Measurements from ENCODE around the gene CDPF1. TPM values are rescaled to one million over a fixed set of nuclear protein-coding genes. Genes with fewer than 3 reads are reported as not detected.

Gene CDPF1
- total and polyA plus RNA-seq, 2 of the 13 experiments (the other 11 are each of a cell fraction or from before 2014, with no cell fraction given) = 5.2 to 8.1 TPM

DNA sequence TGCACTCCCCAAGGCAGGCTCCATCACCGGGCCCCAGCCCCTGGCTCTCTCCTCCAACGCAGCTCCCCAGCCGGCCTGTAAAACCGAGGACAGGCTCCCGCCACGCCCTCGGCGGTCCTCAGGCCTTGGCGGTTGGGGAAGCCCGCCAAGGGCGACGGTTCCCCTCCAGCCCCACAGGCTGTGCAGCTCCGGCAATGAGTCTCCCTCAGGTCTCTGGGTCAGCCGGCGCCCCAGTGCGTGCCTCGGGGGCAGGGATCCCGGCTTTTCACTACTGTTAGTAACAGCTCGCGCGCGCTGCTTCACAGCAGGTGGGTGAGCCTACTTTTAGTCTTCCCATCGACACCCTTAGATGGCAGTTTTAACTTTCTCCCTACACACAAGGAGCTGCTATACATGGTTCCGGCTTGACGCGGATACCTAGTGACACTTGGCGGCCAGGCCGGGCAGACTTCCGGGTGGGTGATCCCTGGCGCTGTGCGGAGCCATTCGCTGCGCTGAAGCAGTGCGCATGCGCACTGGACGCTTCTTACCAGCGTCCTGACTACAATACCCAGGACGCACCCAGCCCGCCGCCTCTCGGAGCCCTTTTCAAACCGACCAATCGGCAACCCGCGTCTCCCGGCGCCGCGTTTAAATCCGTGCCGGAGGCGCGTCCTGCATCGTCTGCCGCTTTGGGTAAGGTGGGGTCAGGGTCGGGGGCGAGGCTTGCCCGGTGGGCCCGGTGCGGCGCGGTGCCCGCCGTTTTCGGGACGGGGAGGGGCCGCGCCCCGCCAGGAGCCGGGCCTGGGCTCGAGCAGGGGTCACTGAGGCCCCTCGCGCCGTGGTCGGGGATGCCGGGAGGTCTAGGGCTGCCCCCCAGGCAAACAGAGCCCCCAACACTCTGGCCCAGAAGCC, 46.4 kb upstream of the CDPF1 start, which contains the start of gene GTSE1 (continued):
- TF ChIP-seq, protein P1, sequence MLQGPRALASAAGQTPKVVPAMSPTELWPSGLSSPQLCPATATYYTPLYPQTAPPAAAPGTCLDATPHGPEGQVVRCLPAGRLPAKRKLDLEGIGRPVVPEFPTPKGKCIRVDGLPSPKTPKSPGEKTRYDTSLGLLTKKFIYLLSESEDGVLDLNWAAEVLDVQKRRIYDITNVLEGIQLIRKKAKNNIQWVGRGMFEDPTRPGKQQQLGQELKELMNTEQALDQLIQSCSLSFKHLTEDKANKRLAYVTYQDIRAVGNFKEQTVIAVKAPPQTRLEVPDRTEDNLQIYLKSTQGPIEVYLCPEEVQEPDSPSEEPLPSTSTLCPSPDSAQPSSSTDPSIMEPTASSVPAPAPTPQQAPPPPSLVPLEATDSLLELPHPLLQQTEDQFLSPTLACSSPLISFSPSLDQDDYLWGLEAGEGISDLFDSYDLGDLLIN (CRISPR knock-in tag; IDR thresholded peaks at IDR 0.05; ENCODE audit: borderline replicate concordance) = no peak
- TF ChIP-seq IKZF4 (CRISPR knock-in tag; IDR thresholded peaks at IDR 0.05; ENCODE audit: borderline replicate concordance, low read depth, not compliant biosample characterization) (peak; percentile 8), ZMYM2 (CRISPR knock-in tag; IDR thresholded peaks at IDR 0.05) (no peak), TAF1 (CRISPR knock-in tag; IDR thresholded peaks at IDR 0.05) (peak; percentile 66), SSRP1 (CRISPR knock-in tag; IDR thresholded peaks at IDR 0.05) (no peak), ZNF468 (CRISPR knock-in tag; IDR thresholded peaks at IDR 0.05) (peak; percentile 98; the same call in 1 of the 2 replicates), FOXC1 (CRISPR knock-in tag; IDR thresholded peaks at IDR 0.05; ENCODE audit: borderline replicate concordance) (peak; percentile 87), NR2F6 (IDR thresholded peaks at IDR 0.05) (no peak), NR2F6 (CRISPR knock-in tag; IDR thresholded peaks at IDR 0.05) (no peak), DMAP1 (CRISPR knock-in tag; IDR thresholded peaks at IDR 0.05) (peak; percentile 55; the same call in 1 of the 2 replicates), ZBTB7A (CRISPR knock-in tag; IDR thresholded peaks at IDR 0.05) (peak; percentile 42; the same call in 1 of the 2 replicates), ZNF7 (CRISPR knock-in tag; IDR thresholded peaks at IDR 0.05) (no peak), HNF4G (IDR thresholded peaks at IDR 0.05; ENCODE audit: borderline replicate concordance, low read depth, low read length) (no peak), HNF4G (CRISPR knock-in tag; IDR thresholded peaks at IDR 0.05; ENCODE audit: borderline replicate concordance, low read depth) (no peak), ZNF224 (CRISPR knock-in tag; IDR thresholded peaks at IDR 0.05) (no peak), JARID2 (CRISPR knock-in tag; IDR thresholded peaks at IDR 0.05; ENCODE audit: insufficient replicate concordance) (no peak), HOXA3 (CRISPR knock-in tag; IDR thresholded peaks at IDR 0.05) (no peak), SMAD1 (CRISPR knock-in tag; IDR thresholded peaks at IDR 0.05; ENCODE audit: borderline replicate concordance, low read depth) (no peak)
- TF ChIP-seq, protein P2, sequence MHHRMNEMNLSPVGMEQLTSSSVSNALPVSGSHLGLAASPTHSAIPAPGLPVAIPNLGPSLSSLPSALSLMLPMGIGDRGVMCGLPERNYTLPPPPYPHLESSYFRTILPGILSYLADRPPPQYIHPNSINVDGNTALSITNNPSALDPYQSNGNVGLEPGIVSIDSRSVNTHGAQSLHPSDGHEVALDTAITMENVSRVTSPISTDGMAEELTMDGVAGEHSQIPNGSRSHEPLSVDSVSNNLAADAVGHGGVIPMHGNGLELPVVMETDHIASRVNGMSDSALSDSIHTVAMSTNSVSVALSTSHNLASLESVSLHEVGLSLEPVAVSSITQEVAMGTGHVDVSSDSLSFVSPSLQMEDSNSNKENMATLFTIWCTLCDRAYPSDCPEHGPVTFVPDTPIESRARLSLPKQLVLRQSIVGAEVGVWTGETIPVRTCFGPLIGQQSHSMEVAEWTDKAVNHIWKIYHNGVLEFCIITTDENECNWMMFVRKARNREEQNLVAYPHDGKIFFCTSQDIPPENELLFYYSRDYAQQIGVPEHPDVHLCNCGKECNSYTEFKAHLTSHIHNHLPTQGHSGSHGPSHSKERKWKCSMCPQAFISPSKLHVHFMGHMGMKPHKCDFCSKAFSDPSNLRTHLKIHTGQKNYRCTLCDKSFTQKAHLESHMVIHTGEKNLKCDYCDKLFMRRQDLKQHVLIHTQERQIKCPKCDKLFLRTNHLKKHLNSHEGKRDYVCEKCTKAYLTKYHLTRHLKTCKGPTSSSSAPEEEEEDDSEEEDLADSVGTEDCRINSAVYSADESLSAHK (CRISPR knock-in tag; IDR thresholded peaks at IDR 0.05; ENCODE audit: borderline replicate concordance) = no peak
- TF ChIP-seq, protein P3, sequence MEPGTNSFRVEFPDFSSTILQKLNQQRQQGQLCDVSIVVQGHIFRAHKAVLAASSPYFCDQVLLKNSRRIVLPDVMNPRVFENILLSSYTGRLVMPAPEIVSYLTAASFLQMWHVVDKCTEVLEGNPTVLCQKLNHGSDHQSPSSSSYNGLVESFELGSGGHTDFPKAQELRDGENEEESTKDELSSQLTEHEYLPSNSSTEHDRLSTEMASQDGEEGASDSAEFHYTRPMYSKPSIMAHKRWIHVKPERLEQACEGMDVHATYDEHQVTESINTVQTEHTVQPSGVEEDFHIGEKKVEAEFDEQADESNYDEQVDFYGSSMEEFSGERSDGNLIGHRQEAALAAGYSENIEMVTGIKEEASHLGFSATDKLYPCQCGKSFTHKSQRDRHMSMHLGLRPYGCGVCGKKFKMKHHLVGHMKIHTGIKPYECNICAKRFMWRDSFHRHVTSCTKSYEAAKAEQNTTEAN (CRISPR knock-in tag; conservative IDR thresholded peaks at IDR 0.05) = no peak
- TF ChIP-seq, protein P4, sequence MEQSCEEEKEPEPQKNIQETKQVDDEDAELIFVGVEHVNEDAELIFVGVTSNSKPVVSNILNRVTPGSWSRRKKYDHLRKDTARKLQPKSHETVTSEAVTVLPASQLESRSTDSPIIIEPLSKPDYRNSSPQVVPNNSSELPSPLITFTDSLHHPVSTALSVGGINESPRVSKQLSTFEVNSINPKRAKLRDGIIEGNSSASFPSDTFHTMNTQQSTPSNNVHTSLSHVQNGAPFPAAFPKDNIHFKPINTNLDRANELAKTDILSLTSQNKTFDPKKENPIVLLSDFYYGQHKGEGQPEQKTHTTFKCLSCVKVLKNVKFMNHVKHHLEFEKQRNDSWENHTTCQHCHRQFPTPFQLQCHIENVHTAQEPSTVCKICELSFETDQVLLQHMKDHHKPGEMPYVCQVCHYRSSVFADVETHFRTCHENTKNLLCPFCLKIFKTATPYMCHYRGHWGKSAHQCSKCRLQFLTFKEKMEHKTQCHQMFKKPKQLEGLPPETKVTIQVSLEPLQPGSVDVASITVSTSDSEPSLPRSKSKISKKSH (CRISPR knock-in tag; IDR thresholded peaks at IDR 0.05; ENCODE audit: borderline replicate concordance) = no peak
- TF ChIP-seq, protein P5, sequence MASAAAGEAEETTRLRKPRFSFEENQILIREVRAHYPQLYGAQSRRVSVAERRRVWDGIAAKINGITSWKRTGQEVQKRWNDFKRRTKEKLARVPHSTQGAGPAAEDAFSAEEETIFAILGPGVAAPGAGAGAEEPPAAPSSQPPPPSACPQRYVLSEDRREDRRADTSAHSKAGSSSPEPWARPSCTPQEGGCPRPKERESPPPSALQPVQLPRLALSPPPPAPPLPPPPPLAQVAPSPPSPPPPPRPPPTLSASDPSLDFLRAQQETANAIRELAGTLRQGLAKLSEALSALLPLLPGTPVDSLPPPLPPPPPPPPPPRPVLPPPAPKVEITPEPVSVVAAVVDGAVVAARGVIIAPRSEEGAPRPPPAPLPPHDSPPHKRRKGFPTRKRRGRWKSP (CRISPR knock-in tag; IDR thresholded peaks at IDR 0.05) = peak; percentile 96

All from HepG2 (cell line).